ENCODE measurements around the gene TTLL8.

- TF ChIP-seq, protein P1, sequence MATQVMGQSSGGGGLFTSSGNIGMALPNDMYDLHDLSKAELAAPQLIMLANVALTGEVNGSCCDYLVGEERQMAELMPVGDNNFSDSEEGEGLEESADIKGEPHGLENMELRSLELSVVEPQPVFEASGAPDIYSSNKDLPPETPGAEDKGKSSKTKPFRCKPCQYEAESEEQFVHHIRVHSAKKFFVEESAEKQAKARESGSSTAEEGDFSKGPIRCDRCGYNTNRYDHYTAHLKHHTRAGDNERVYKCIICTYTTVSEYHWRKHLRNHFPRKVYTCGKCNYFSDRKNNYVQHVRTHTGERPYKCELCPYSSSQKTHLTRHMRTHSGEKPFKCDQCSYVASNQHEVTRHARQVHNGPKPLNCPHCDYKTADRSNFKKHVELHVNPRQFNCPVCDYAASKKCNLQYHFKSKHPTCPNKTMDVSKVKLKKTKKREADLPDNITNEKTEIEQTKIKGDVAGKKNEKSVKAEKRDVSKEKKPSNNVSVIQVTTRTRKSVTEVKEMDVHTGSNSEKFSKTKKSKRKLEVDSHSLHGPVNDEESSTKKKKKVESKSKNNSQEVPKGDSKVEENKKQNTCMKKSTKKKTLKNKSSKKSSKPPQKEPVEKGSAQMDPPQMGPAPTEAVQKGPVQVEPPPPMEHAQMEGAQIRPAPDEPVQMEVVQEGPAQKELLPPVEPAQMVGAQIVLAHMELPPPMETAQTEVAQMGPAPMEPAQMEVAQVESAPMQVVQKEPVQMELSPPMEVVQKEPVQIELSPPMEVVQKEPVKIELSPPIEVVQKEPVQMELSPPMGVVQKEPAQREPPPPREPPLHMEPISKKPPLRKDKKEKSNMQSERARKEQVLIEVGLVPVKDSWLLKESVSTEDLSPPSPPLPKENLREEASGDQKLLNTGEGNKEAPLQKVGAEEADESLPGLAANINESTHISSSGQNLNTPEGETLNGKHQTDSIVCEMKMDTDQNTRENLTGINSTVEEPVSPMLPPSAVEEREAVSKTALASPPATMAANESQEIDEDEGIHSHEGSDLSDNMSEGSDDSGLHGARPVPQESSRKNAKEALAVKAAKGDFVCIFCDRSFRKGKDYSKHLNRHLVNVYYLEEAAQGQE (IDR thresholded peaks at IDR 0.05; ENCODE audit: insufficient read depth in 1 of 2, low read depth in 2 of 2, low read length in 2 of 2): no peak
- TF ChIP-seq POLR2AphosphoS5 (IDR thresholded peaks at IDR 0.05; ENCODE audit: low read depth, low read length): no peak
These were observed 43.9 kb upstream of the TTLL8 start for GRCh38 chr22:50101870-50102565.

Measured in PFSK-1 (cell line).